HEK293 (cell line): Measurements from ENCODE around the gene PACS1.

ENCODE experiments used
- GLI2 ChIP-seq: fragments of 450-650 bp; formaldehyde crosslinking; IDR thresholded peaks from 2 replicates; pipeline ENCODE4; 2017; ENCODE audit warnings: missing biosample characterization, missing genetic modification characterization, low read depth, borderline replicate concordance
- GLIS1 ChIP-seq: fragments of 450-650 bp; formaldehyde crosslinking; IDR thresholded peaks from 2 replicates; pipeline ENCODE4 v1.5.1; 2016; ENCODE audit warnings: missing biosample characterization, missing genetic modification characterization
- GLIS2 ChIP-seq: fragments of 450-650 bp; formaldehyde crosslinking; IDR thresholded peaks from 2 replicates; pipeline ENCODE4 v1.5.1; 2016; ENCODE audit warnings: missing biosample characterization, missing genetic modification characterization
- KLF16 ChIP-seq: fragments of 450-650 bp; formaldehyde crosslinking; IDR thresholded peaks from 2 replicates; pipeline ENCODE4 v1.5.1; 2017; ENCODE audit warnings: missing biosample characterization, missing genetic modification characterization
- KLF7 ChIP-seq: fragments of 450-650 bp; formaldehyde crosslinking; IDR thresholded peaks from 2 replicates; pipeline ENCODE4 v1.5.1; 2016; ENCODE audit warnings: missing biosample characterization, missing genetic modification characterization, borderline replicate concordance
- SCRT2 ChIP-seq: fragments of 450-650 bp; formaldehyde crosslinking; IDR thresholded peaks from 2 replicates; pipeline ENCODE4 v1.5.1; 2016; ENCODE audit warnings: missing biosample characterization, missing genetic modification characterization
- SP3 ChIP-seq: fragments of 450-650 bp; formaldehyde crosslinking; IDR thresholded peaks from 2 replicates; pipeline ENCODE4 v1.5.1; 2016; ENCODE audit warnings: missing biosample characterization, missing genetic modification characterization
- SP7 ChIP-seq: fragments of 450-650 bp; formaldehyde crosslinking; IDR thresholded peaks from 2 replicates; pipeline ENCODE4 v1.5.1; 2016; ENCODE audit warnings: missing biosample characterization, missing genetic modification characterization
- TRIM28 ChIP-seq: IDR thresholded peaks from 2 replicates; pipeline ENCODE4 v1.6.1; 2011; ENCODE audit warnings: low read length, control low read depth, borderline replicate concordance
- ZEB2 ChIP-seq: fragments of 450-650 bp; formaldehyde crosslinking; IDR thresholded peaks from 2 replicates; pipeline ENCODE4 v1.5.1; 2016; ENCODE audit warnings: missing biosample characterization, missing genetic modification characterization
- ZFP3 ChIP-seq: fragments of 450-650 bp; formaldehyde crosslinking; IDR thresholded peaks from 2 replicates; pipeline ENCODE4 v1.5.1; 2016; ENCODE audit warnings: low read depth, missing biosample characterization, missing genetic modification characterization
- ZNF132 ChIP-seq: fragments of 450-650 bp; formaldehyde crosslinking; IDR thresholded peaks from 2 replicates; pipeline ENCODE4 v1.5.1; 2017; ENCODE audit warnings: missing biosample characterization, missing genetic modification characterization, borderline replicate concordance
- ZNF157 ChIP-seq: fragments of 450-650 bp; formaldehyde crosslinking; IDR thresholded peaks from 2 replicates; pipeline ENCODE4 v1.5.1; 2016; ENCODE audit warnings: missing biosample characterization, missing genetic modification characterization
- ZNF223 ChIP-seq: fragments of 450-650 bp; formaldehyde crosslinking; IDR thresholded peaks from 2 replicates; pipeline ENCODE4 v1.5.1; 2016; ENCODE audit warnings: missing biosample characterization, missing genetic modification characterization
- ZNF23 ChIP-seq: fragments of 450-650 bp; formaldehyde crosslinking; IDR thresholded peaks from 2 replicates; pipeline ENCODE4 v1.5.1; 2016; ENCODE audit warnings: missing biosample characterization, missing genetic modification characterization, borderline replicate concordance
- ZNF239 ChIP-seq: fragments of 450-650 bp; formaldehyde crosslinking; IDR thresholded peaks from 2 replicates; pipeline ENCODE4 v1.5.1; 2016; ENCODE audit warnings: missing biosample characterization, missing genetic modification characterization
- ZNF24 ChIP-seq: fragments of 450-650 bp; formaldehyde crosslinking; IDR thresholded peaks from 2 replicates; pipeline ENCODE4 v1.5.1; 2016; ENCODE audit warnings: missing biosample characterization, missing genetic modification characterization
- ZNF366 ChIP-seq: fragments of 450-650 bp; formaldehyde crosslinking; conservative IDR thresholded peaks from 2 replicates; pipeline ENCODE4 v1.5.1; 2016; ENCODE audit warnings: missing biosample characterization, missing genetic modification characterization
- ZNF404 ChIP-seq: fragments of 450-650 bp; formaldehyde crosslinking; IDR thresholded peaks from 2 replicates; pipeline ENCODE4 v1.5.1; 2017; ENCODE audit warnings: missing biosample characterization, missing genetic modification characterization
- ZNF48 ChIP-seq: fragments of 450-650 bp; formaldehyde crosslinking; IDR thresholded peaks from 2 replicates; pipeline ENCODE4 v1.5.1; 2016; ENCODE audit warnings: missing biosample characterization, missing genetic modification characterization
- ZNF510 ChIP-seq: fragments of 450-650 bp; formaldehyde crosslinking; IDR thresholded peaks from 2 replicates; pipeline ENCODE4 v1.5.1; 2018; ENCODE audit warnings: mild to moderate bottlenecking, missing genetic modification characterization, missing biosample characterization; ENCODE audit not compliant: insufficient replicate concordance
- ZNF521 ChIP-seq: fragments of 450-650 bp; formaldehyde crosslinking; IDR thresholded peaks from 2 replicates; pipeline ENCODE4 v1.5.1; 2017; ENCODE audit warnings: missing biosample characterization, mild to moderate bottlenecking, missing genetic modification characterization
- ZNF529 ChIP-seq: fragments of 450-650 bp; formaldehyde crosslinking; IDR thresholded peaks from 2 replicates; pipeline ENCODE4 v1.5.1; 2017; ENCODE audit warnings: missing genetic modification characterization, missing biosample characterization; ENCODE audit not compliant: insufficient replicate concordance
- ZNF600 ChIP-seq: fragments of 450-650 bp; formaldehyde crosslinking; IDR thresholded peaks from 2 replicates; pipeline ENCODE4 v1.5.1; 2016; ENCODE audit warnings: missing biosample characterization, missing genetic modification characterization
- ZNF621 ChIP-seq: fragments of 450-650 bp; formaldehyde crosslinking; IDR thresholded peaks from 2 replicates; pipeline ENCODE4 v1.5.1; 2017; ENCODE audit warnings: missing biosample characterization, missing genetic modification characterization
- ZNF624 ChIP-seq: fragments of 450-650 bp; formaldehyde crosslinking; IDR thresholded peaks from 2 replicates; pipeline ENCODE4 v1.5.1; 2017; ENCODE audit warnings: missing biosample characterization, missing genetic modification characterization
- ZNF629 ChIP-seq: fragments of 450-650 bp; formaldehyde crosslinking; IDR thresholded peaks from 2 replicates; pipeline ENCODE4 v1.5.1; 2017; ENCODE audit warnings: missing biosample characterization, missing genetic modification characterization
- ZNF660 ChIP-seq: fragments of 450-650 bp; IDR thresholded peaks from 2 replicates; pipeline ENCODE4 v1.5.1; 2018; ENCODE audit warnings: missing biosample characterization, mild to moderate bottlenecking, missing genetic modification characterization
- ZNF664 ChIP-seq: fragments of 450-650 bp; formaldehyde crosslinking; IDR thresholded peaks from 2 replicates; pipeline ENCODE4 v1.5.1; 2016; ENCODE audit warnings: missing biosample characterization, missing genetic modification characterization
- ZNF677 ChIP-seq: fragments of 450-650 bp; IDR thresholded peaks from 2 replicates; pipeline ENCODE4 v1.5.0; 2018; ENCODE audit warnings: missing biosample characterization, mild to moderate bottlenecking, missing genetic modification characterization, moderate library complexity
- ZNF777 ChIP-seq: fragments of 450-650 bp; formaldehyde crosslinking; IDR thresholded peaks from 2 replicates; pipeline ENCODE4 v1.5.1; 2017; ENCODE audit warnings: missing biosample characterization, missing genetic modification characterization, borderline replicate concordance
- ZSCAN16 ChIP-seq: fragments of 450-650 bp; formaldehyde crosslinking; IDR thresholded peaks from 2 replicates; pipeline ENCODE4 v1.5.1; 2016; ENCODE audit warnings: missing biosample characterization, missing genetic modification characterization
- ZSCAN23 ChIP-seq: fragments of 450-650 bp; formaldehyde crosslinking; IDR thresholded peaks from 2 replicates; pipeline ENCODE4 v1.5.1; 2016; ENCODE audit warnings: missing biosample characterization, missing genetic modification characterization
- TF ChIP-seq, protein P1 (sequence below): fragments of 450-650 bp; formaldehyde crosslinking; IDR thresholded peaks from 2 replicates; pipeline ENCODE4 v1.5.1; 2016; ENCODE audit warnings: missing biosample characterization, missing genetic modification characterization
- TF ChIP-seq, protein P2 (sequence below): fragments of 450-650 bp; formaldehyde crosslinking; IDR thresholded peaks from 2 replicates; pipeline ENCODE4 v1.5.1; 2016; ENCODE audit warnings: missing biosample characterization, missing genetic modification characterization
- TF ChIP-seq, protein P3 (sequence below): fragments of 450-650 bp; formaldehyde crosslinking; IDR thresholded peaks from 2 replicates; pipeline ENCODE4 v1.5.1; 2016; ENCODE audit warnings: missing biosample characterization, missing genetic modification characterization, borderline replicate concordance

Gene PACS1

DNA sequence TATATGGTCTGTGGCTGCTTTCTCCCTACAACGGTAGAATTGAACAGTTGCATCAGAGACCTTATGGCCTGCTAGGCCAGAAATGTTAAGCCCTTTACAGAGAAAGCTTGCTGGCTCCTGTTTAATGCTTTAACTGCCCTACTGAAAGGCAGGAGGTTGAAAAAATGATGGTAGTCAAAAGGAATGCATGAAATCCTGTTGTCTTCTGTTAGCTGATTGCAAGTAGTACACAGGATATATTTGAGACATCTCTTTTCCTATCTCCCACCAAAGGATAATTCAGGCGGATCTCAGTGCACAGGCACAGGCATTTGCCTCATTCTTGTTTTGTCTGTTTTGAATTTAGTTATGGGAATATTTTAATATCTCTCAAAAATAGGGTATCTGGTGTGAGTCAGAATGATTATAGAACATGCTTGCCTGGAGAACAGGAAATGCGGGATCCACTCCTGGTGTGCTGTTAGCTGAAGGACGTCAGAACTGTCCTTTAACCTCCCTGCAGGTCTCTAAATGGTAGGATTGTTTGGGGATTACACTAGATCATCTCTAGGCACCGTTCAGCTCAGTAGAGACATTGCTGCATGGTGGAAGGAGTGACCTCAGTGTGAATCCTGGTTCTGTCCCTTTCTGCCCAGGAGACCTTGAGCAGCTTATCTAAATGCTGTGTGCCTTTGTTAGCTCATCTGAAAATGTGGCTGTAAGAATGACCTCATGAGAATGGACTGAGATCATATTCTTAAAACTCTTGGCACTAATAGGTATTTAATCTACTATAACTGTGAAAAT, 49.5 kb downstream of the PACS1 start (continued):
- TF ChIP-seq SCRT2 (tag by site-specific recombination), result no peak
- TF ChIP-seq KLF16 (tag by site-specific recombination), result no peak
- no peak for TF ChIP-seq ZNF777 (tag by site-specific recombination)
- TF ChIP-seq ZFP3 (tag by site-specific recombination), result no peak
- peak; percentile 47; the same call in 1 of the 2 replicates for TF ChIP-seq GLIS1 (tag by site-specific recombination)
- no peak for TF ChIP-seq ZNF24 (tag by site-specific recombination)
- peak; percentile 42; the same call in 1 of the 2 replicates for TF ChIP-seq TRIM28
- TF ChIP-seq ZNF23 (tag by site-specific recombination), result no peak
- TF ChIP-seq ZNF621 (tag by site-specific recombination), result no peak
- TF ChIP-seq, protein P1, sequence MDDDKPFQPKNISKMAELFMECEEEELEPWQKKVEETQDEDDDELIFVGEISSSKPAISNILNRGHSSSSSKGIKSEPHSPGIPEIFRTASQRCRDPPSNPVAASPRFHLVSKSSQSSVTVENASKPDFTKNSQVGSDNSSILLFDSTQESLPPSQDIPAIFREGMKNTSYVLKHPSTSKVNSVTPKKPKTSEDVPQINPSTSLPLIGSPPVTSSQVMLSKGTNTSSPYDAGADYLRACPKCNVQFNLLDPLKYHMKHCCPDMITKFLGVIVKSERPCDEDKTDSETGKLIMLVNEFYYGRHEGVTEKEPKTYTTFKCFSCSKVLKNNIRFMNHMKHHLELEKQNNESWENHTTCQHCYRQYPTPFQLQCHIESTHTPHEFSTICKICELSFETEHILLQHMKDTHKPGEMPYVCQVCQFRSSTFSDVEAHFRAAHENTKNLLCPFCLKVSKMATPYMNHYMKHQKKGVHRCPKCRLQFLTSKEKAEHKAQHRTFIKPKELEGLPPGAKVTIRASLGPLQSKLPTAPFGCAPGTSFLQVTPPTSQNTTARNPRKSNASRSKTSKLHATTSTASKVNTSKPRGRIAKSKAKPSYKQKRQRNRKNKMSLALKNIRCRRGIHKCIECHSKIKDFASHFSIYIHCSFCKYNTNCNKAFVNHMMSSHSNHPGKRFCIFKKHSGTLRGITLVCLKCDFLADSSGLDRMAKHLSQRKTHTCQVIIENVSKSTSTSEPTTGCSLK, result no peak
- no peak for TF ChIP-seq ZSCAN23 (tag by site-specific recombination)
- TF ChIP-seq ZNF366 (tag by site-specific recombination), result peak; percentile 59
- no peak for TF ChIP-seq GLIS2 (tag by site-specific recombination)
- TF ChIP-seq, protein P2, sequence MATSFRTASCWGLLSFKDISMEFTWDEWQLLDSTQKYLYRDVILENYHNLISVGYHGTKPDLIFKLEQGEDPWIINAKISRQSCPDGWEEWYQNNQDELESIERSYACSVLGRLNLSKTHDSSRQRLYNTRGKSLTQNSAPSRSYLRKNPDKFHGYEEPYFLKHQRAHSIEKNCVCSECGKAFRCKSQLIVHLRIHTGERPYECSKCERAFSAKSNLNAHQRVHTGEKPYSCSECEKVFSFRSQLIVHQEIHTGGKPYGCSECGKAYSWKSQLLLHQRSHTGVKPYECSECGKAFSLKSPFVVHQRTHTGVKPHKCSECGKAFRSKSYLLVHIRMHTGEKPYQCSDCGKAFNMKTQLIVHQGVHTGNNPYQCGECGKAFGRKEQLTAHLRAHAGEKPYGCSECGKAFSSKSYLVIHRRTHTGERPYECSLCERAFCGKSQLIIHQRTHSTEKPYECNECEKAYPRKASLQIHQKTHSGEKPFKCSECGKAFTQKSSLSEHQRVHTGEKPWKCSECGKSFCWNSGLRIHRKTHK (tag by site-specific recombination), result peak; percentile 47; the same call in 1 of the 2 replicates
- TF ChIP-seq SP7, result no peak
- TF ChIP-seq, protein P3, sequence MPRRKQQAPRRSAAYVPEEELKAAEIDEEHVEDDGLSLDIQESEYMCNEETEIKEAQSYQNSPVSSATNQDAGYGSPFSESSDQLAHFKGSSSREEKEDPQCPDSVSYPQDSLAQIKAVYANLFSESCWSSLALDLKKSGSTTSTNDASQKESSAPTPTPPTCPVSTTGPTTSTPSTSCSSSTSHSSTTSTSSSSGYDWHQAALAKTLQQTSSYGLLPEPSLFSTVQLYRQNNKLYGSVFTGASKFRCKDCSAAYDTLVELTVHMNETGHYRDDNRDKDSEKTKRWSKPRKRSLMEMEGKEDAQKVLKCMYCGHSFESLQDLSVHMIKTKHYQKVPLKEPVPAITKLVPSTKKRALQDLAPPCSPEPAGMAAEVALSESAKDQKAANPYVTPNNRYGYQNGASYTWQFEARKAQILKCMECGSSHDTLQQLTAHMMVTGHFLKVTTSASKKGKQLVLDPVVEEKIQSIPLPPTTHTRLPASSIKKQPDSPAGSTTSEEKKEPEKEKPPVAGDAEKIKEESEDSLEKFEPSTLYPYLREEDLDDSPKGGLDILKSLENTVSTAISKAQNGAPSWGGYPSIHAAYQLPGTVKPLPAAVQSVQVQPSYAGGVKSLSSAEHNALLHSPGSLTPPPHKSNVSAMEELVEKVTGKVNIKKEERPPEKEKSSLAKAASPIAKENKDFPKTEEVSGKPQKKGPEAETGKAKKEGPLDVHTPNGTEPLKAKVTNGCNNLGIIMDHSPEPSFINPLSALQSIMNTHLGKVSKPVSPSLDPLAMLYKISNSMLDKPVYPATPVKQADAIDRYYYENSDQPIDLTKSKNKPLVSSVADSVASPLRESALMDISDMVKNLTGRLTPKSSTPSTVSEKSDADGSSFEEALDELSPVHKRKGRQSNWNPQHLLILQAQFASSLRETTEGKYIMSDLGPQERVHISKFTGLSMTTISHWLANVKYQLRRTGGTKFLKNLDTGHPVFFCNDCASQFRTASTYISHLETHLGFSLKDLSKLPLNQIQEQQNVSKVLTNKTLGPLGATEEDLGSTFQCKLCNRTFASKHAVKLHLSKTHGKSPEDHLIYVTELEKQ (tag by site-specific recombination), result no peak
- TF ChIP-seq ZEB2 (tag by site-specific recombination), result 0 out of 2 replicates have a peak, but pooled peaks have one; percentile 28
- no peak for TF ChIP-seq ZNF664
- no peak for TF ChIP-seq GLI2 (tag by site-specific recombination)
- no peak for TF ChIP-seq ZNF157 (tag by site-specific recombination)
- TF ChIP-seq ZNF510 (tag by site-specific recombination), result no peak
- peak; percentile 92 for TF ChIP-seq ZNF629 (tag by site-specific recombination)
- TF ChIP-seq ZNF132 (tag by site-specific recombination), result no peak
- no peak for TF ChIP-seq ZNF404 (tag by site-specific recombination)
- TF ChIP-seq ZNF660 (tag by site-specific recombination), result no peak
- no peak for TF ChIP-seq ZNF223 (tag by site-specific recombination)
- TF ChIP-seq KLF7 (tag by site-specific recombination), result no peak
- TF ChIP-seq ZNF48 (tag by site-specific recombination), result no peak
- TF ChIP-seq ZNF600, result peak; percentile 43; the same call in 1 of the 2 replicates
- no peak for TF ChIP-seq SP3
- no peak for TF ChIP-seq ZNF529 (tag by site-specific recombination)
- TF ChIP-seq ZNF239 (tag by site-specific recombination), result no peak
- TF ChIP-seq ZSCAN16, result no peak
- no peak for TF ChIP-seq ZNF521
- no peak for TF ChIP-seq ZNF624 (tag by site-specific recombination)
- TF ChIP-seq ZNF677 (tag by site-specific recombination), result no peak
